Mucosa of rectum (tissue), 2 donors: Measurements from ENCODE around the gene EPHB2.

Experiments
- H3K27ac ChIP-seq, 2 donors: one replicate each; pipeline ENCODE4 v1.7.0; 2013; ENCODE audit warnings: inconsistent platforms in 2 of 2, low read depth in 2 of 2, low read length in 2 of 2
- H3K27me3 ChIP-seq, 2 donors: one replicate each; pipeline ENCODE4 v1.7.0; 2013; ENCODE audit warnings: low read length in 2 of 2; ENCODE audit not compliant: control insufficient read depth in 2 of 2, insufficient read depth in 2 of 2
- H3K36me3 ChIP-seq, 2 donors: one replicate each; pipeline ENCODE4 v1.7.0; 2013; ENCODE audit warnings: low read length in 2 of 2; ENCODE audit not compliant: control insufficient read depth in 2 of 2, insufficient read depth in 2 of 2
- H3K4me1 ChIP-seq, 2 donors: one replicate each; pipeline ENCODE4 v1.7.0; 2013; ENCODE audit warnings: low read length in 2 of 2, mild to moderate bottlenecking in 1 of 2; ENCODE audit not compliant: control insufficient read depth in 2 of 2, insufficient read depth in 2 of 2
- H3K4me3 ChIP-seq, 2 donors: one replicate each; pipeline ENCODE4 v1.7.0; 2013; ENCODE audit warnings: low read length in 2 of 2
- H3K9ac ChIP-seq, 2 donors: one replicate each; pipeline ENCODE4 v1.7.0; 2013; ENCODE audit warnings: low read length in 2 of 2, low read depth in 1 of 2, mild to moderate bottlenecking in 1 of 2
- H3K9me3 ChIP-seq, 2 donors: one replicate each; pipeline ENCODE4 v1.7.0; 2013; ENCODE audit warnings: low read length in 2 of 2; ENCODE audit not compliant: control insufficient read depth in 2 of 2
- donor health status: healthy.
- donor health status: Normal muscosa, but diverticular disease.

Gene EPHB2

GRCh38 chr1:22949822-22950331 lies 239.2 kb downstream of the EPHB2 start:
- Histone ChIP-seq H3K27ac (no peak overlapping the region), H3K27me3 (peaks cover 8 to 27% of the 10 kb centered on the region in 2 donors), H3K4me1 (no peaks in the 10 kb centered on the region), H3K9me3 (no peaks in the 10 kb centered on the region), H3K36me3 (no peaks in the 10 kb centered on the region), H3K4me3 (no peak overlapping the region), H3K9ac (no peak overlapping the region)

GRCh38 chr1:22951796-22952195 lies 241.2 kb downstream of the EPHB2 start:
- Histone ChIP-seq H3K36me3 (no peaks in the 10 kb centered on the region), H3K4me1 (no peaks in the 10 kb centered on the region), H3K27me3 (peaks cover 11 to 30% of the 10 kb centered on the region in 2 donors), H3K27ac (no peak overlapping the region), H3K4me3 (no peak overlapping the region), H3K9ac (no peak overlapping the region), H3K9me3 (no peaks in the 10 kb centered on the region)

GRCh38 chr1:22952694-22953056 lies 242.0 kb downstream of the EPHB2 start:
- Histone ChIP-seq H3K27ac (no peak overlapping the region), H3K9ac (no peak overlapping the region), H3K4me3 (no peak overlapping the region), H3K4me1 (no peaks in the 10 kb centered on the region), H3K36me3 (no peaks in the 10 kb centered on the region), H3K27me3 (peaks cover 11 to 27% of the 10 kb centered on the region in 2 donors), H3K9me3 (no peaks in the 10 kb centered on the region)

- Histone ChIP-seq H3K27me3 (peaks cover 11 to 27% of the 10 kb centered on the region in 2 donors), H3K9me3 (no peaks in the 10 kb centered on the region), H3K4me3 (no peak overlapping the region), H3K9ac (no peak overlapping the region), H3K36me3 (no peaks in the 10 kb centered on the region), H3K27ac (no peak overlapping the region), H3K4me1 (no peaks in the 10 kb centered on the region)
These were observed 242.6 kb downstream of the EPHB2 start for GRCh38 chr1:22953057-22953739.

GRCh38 chr1:22953740-22954141 lies 243.1 kb downstream of the EPHB2 start:
- Histone ChIP-seq H3K27ac (no peak overlapping the region), H3K9ac (no peak overlapping the region), H3K4me3 (no peak overlapping the region), H3K27me3 (peaks cover 13 to 27% of the 10 kb centered on the region in 2 donors), H3K36me3 (no peaks in the 10 kb centered on the region), H3K4me1 (no peaks in the 10 kb centered on the region), H3K9me3 (no peaks in the 10 kb centered on the region)

- Histone ChIP-seq H3K27me3 (peaks cover 13 to 27% of the 10 kb centered on the region in 2 donors), H3K27ac (no peak overlapping the region), H3K36me3 (no peaks in the 10 kb centered on the region), H3K4me3 (no peak overlapping the region), H3K9me3 (no peaks in the 10 kb centered on the region), H3K9ac (no peak overlapping the region), H3K4me1 (no peaks in the 10 kb centered on the region)
These were observed 244.5 kb downstream of the EPHB2 start for GRCh38 chr1:22955146-22955545.

GRCh38 chr1:22957066-22957465 lies 246.4 kb downstream of the EPHB2 start:
- no peaks in the 10 kb centered on the region for H3K36me3 ChIP-seq
- peaks cover 13 to 24% of the 10 kb centered on the region in 2 donors for H3K27me3 ChIP-seq
- no peak overlapping the region for H3K4me3 ChIP-seq
- H3K4me1 ChIP-seq: no peaks in the 10 kb centered on the region
- H3K9ac ChIP-seq: no peak overlapping the region
- no peaks in the 10 kb centered on the region for H3K9me3 ChIP-seq
- H3K27ac ChIP-seq: no peak overlapping the region

- Histone ChIP-seq H3K27me3 (peaks cover 9 to 11% of the 10 kb centered on the region in 2 donors), H3K36me3 (no peaks in the 10 kb centered on the region)
These were observed 247.9 kb downstream of the EPHB2 start for GRCh38 chr1:22958556-22958955.

GRCh38 chr1:22959545-22960360 lies 249.1 kb downstream of the EPHB2 start:
- H3K36me3 ChIP-seq: no peaks in the 10 kb centered on the region
- H3K9ac ChIP-seq: no peak overlapping the region
- H3K27me3 ChIP-seq: peaks cover 3 to 5% of the 10 kb centered on the region in 2 donors
- H3K4me3 ChIP-seq: no peak overlapping the region
- no peak overlapping the region for H3K27ac ChIP-seq
- no peaks in the 10 kb centered on the region for H3K9me3 ChIP-seq
- H3K4me1 ChIP-seq: no peaks in the 10 kb centered on the region

More at GRCh38 chr1:22958556-22958955, 247.9 kb downstream of the EPHB2 start:
- no peak overlapping the region for H3K4me3 ChIP-seq
- no peak overlapping the region for H3K9ac ChIP-seq
- no peak overlapping the region for H3K27ac ChIP-seq
- H3K9me3 ChIP-seq: no peaks in the 10 kb centered on the region
- H3K4me1 ChIP-seq: no peaks in the 10 kb centered on the region

- Histone ChIP-seq H3K4me3 (no peak overlapping the region), H3K27me3 (peaks cover 0 to 2% of the 10 kb centered on the region in 2 donors), H3K4me1 (no peaks in the 10 kb centered on the region), H3K9ac (no peak overlapping the region), H3K36me3 (no peaks in the 10 kb centered on the region), H3K9me3 (no peaks in the 10 kb centered on the region), H3K27ac (no peak overlapping the region)
These were observed 251.9 kb downstream of the EPHB2 start for GRCh38 chr1:22962558-22962957.
